ENCODE results near the gene NIN. TPM values are rescaled to one million over a fixed set of nuclear protein-coding genes. Genes with fewer than 3 reads are reported as not detected.

NIN gene
- total and polyA plus RNA-seq, 7 experiments from 2014 or later = 51.1 to 149 (median 106) TPM

GRCh38 chr14:50823762-50824636, 7.0 kb downstream of the NIN start:
- CTCF ChIA-PET = interaction anchor here (1.0 to 3.3 kb wide), 5 partner anchors 30 to 50 kb away, joined by 3 to 15 read pairs (median 6); no protein-coding TSS in a partner anchor
- Mint-ChIP-seq H3K9me3 (no peaks in the 10 kb centered on the region), H3K36me3 (peaks cover 6 to 48% (median 19%) of the 10 kb centered on the region in 5 donors), H3K4me3 (peak overlapping the region; percentile 51 to 85 (median 80)), H3K27ac (peak overlapping the region; percentile 89 to 97 (median 92)), H3K4me1 (peaks cover 78 to 98% (median 94%) of the 10 kb centered on the region in 7 donors), H3K27me3 (no peaks in the 10 kb centered on the region)
- peaks cover 0 to 4% (median 0%) of the 10 kb centered on the region in 3 experiments for H3K36me3 ChIP-seq (ENCODE audit: control insufficient read depth in 2 of 3, insufficient read depth in 3 of 3, low read length in 3 of 3)
- H3K27me3 ChIP-seq (ENCODE audit: control insufficient read depth in 2 of 2, insufficient read depth in 2 of 2, low read length in 2 of 2) = no peaks in the 10 kb centered on the region
- ATAC-seq = peak; percentile 48
- peak in 5 of 9 donors; percentile 17 to 39 (median 28) for DNase-seq
- H3K4me1 ChIP-seq (ENCODE audit: control insufficient read depth in 2 of 2, insufficient read depth in 2 of 2, low read length in 2 of 2) = peaks cover 79 to 92% of the 10 kb centered on the region in 2 donors
- intact Hi-C loops (cut with micrococcal nuclease) = loop anchor here in 1 of 2 donors (5.0 kb wide), 1 partner anchor 37 kb away; no protein-coding TSS in a partner anchor
- POLR2A ChIA-PET = interaction anchor here (0.7 to 8.3 kb wide), 14 partner anchors 6 to 707 kb away, joined by 3 to 91 read pairs (median 6); partner anchors contain the start of genes DMAC2L, L2HGDH, NIN and VCPKMT
- H3K27ac ChIP-seq (ENCODE audit: low read depth, low read length) = peak overlapping the region; percentile 69
- H3K9me3 ChIP-seq (ENCODE audit: control insufficient read depth in 2 of 3, low read length in 3 of 3) = no peaks in the 10 kb centered on the region
- peak overlapping the region; percentile 48 for H3K4me3 ChIP-seq (ENCODE audit: low read length)

- ChIA-PET CTCF (interaction anchor here (1.0 to 3.3 kb wide), 6 partner anchors 29 to 50 kb away, joined by 3 to 15 read pairs (median 6); no protein-coding TSS in a partner anchor), POLR2A (interaction anchor here (0.6 to 8.3 kb wide), 17 partner anchors 7 to 707 kb away, joined by 3 to 91 read pairs (median 5); partner anchors contain the start of genes DMAC2L, L2HGDH, NIN and VCPKMT)
- Histone ChIP-seq H3K27ac (ENCODE audit: low read depth, low read length) (peak overlapping the region; percentile 69), H3K4me1 (ENCODE audit: control insufficient read depth in 2 of 2, insufficient read depth in 2 of 2, low read length in 2 of 2) (peaks cover 85 to 87% of the 10 kb centered on the region in 2 donors), H3K4me3 (ENCODE audit: low read length) (peak overlapping the region; percentile 48), H3K36me3 (ENCODE audit: control insufficient read depth in 2 of 3, insufficient read depth in 3 of 3, low read length in 3 of 3) (peaks cover 0 to 4% (median 0%) of the 10 kb centered on the region in 3 experiments), H3K9me3 (ENCODE audit: control insufficient read depth in 2 of 3, low read length in 3 of 3) (no peaks in the 10 kb centered on the region), H3K27me3 (ENCODE audit: control insufficient read depth in 2 of 2, insufficient read depth in 2 of 2, low read length in 2 of 2) (no peaks in the 10 kb centered on the region)
- Mint-ChIP-seq H3K36me3 (peaks cover 6 to 47% (median 23%) of the 10 kb centered on the region in 5 donors), H3K27me3 (no peaks in the 10 kb centered on the region), H3K4me1 (peaks cover 74 to 97% (median 92%) of the 10 kb centered on the region in 7 donors), H3K4me3 (peak overlapping the region; percentile 51 to 85 (median 80)), H3K9me3 (no peaks in the 10 kb centered on the region), H3K27ac (peak overlapping the region; percentile 89 to 97 (median 92))
- intact Hi-C loops (cut with micrococcal nuclease) = loop anchor here in 1 of 2 donors (5.0 kb wide), 1 partner anchor 36 kb away; no protein-coding TSS in a partner anchor
- DNase-seq (peak in 4 of 9 donors; percentile 13 to 26 (median 20)), ATAC-seq (peak; percentile 14)
Observed at GRCh38 chr14:50823051-50823761, 7.8 kb downstream of the NIN start.

- DNase-seq (peak in 1 of 9 donors; percentile 37), ATAC-seq (peak; percentile 42)
- H3K4me3 Mint-ChIP-seq = peak overlapping the region; percentile 75 to 85 (median 80)
- peak overlapping the region; percentile 48 for H3K4me3 ChIP-seq (ENCODE audit: low read length)
- ChIA-PET POLR2A (interaction anchor here (0.6 to 8.3 kb wide), 15 partner anchors 8 to 706 kb away, joined by 3 to 91 read pairs (median 6); partner anchors contain the start of genes NIN and VCPKMT), CTCF (interaction anchor here (1.0 to 3.3 kb wide), 6 partner anchors 29 to 49 kb away, joined by 3 to 16 read pairs (median 6); no protein-coding TSS in a partner anchor)
- intact Hi-C loops (cut with micrococcal nuclease) = loop anchor here (1.0 to 5.0 kb wide), 2 partner anchors 8 to 35 kb away; no protein-coding TSS in a partner anchor
- peaks cover 72 to 94% (median 90%) of the 10 kb centered on the region in 7 donors for H3K4me1 Mint-ChIP-seq
- peak overlapping the region; percentile 69 for H3K27ac ChIP-seq (ENCODE audit: low read depth, low read length)
- H3K9me3 Mint-ChIP-seq = no peaks in the 10 kb centered on the region
- peak overlapping the region; percentile 89 to 97 (median 92) for H3K27ac Mint-ChIP-seq
- H3K36me3 ChIP-seq (ENCODE audit: control insufficient read depth in 2 of 3, insufficient read depth in 3 of 3, low read length in 3 of 3) = peaks cover 0 to 4% (median 0%) of the 10 kb centered on the region in 3 experiments
- no peaks in the 10 kb centered on the region for H3K9me3 ChIP-seq (ENCODE audit: control insufficient read depth in 2 of 3, low read length in 3 of 3)
- peaks cover 78 to 88% of the 10 kb centered on the region in 2 donors for H3K4me1 ChIP-seq (ENCODE audit: control insufficient read depth in 2 of 2, insufficient read depth in 2 of 2, low read length in 2 of 2)
- no peaks in the 10 kb centered on the region for H3K27me3 Mint-ChIP-seq
- no peaks in the 10 kb centered on the region for H3K27me3 ChIP-seq (ENCODE audit: control insufficient read depth in 2 of 2, insufficient read depth in 2 of 2, low read length in 2 of 2)
- H3K36me3 Mint-ChIP-seq = peaks cover 6 to 45% (median 24%) of the 10 kb centered on the region in 5 donors
Observed at GRCh38 chr14:50822501-50823042, 8.4 kb downstream of the NIN start.

- CTCF ChIA-PET = interaction anchor here (1.1 to 3.3 kb wide), 7 partner anchors 8 to 44 kb away, joined by 3 to 16 read pairs (median 6); no protein-coding TSS in a partner anchor
- H3K4me3 ChIP-seq (ENCODE audit: low read length) = peak overlapping the region; percentile 48
- H3K4me3 Mint-ChIP-seq = peak overlapping the region; percentile 75 to 85 (median 80)
Observed at GRCh38 chr14:50821510-50822464, 9.2 kb downstream of the NIN start.

More at GRCh38 chr14:50821510-50822464, 9.2 kb downstream of the NIN start:
- H3K4me1 ChIP-seq (ENCODE audit: control insufficient read depth in 2 of 2, insufficient read depth in 2 of 2, low read length in 2 of 2) = peaks cover 71 to 85% of the 10 kb centered on the region in 2 donors
- intact Hi-C loops (cut with micrococcal nuclease) = loop anchor here (1.0 to 5.0 kb wide), 4 partner anchors 8 to 39 kb away; no protein-coding TSS in a partner anchor
- POLR2A ChIA-PET = interaction anchor here (0.6 to 8.3 kb wide), 12 partner anchors 8 to 197 kb away, joined by 3 to 91 read pairs (median 6); partner anchors contain the start of gene NIN
- H3K27ac ChIP-seq (ENCODE audit: low read depth, low read length) = peak overlapping the region; percentile 69
- no peaks in the 10 kb centered on the region for H3K9me3 ChIP-seq (ENCODE audit: control insufficient read depth in 2 of 3, low read length in 3 of 3)
- no peaks in the 10 kb centered on the region for H3K27me3 Mint-ChIP-seq
- peak overlapping the region; percentile 89 to 97 (median 92) for H3K27ac Mint-ChIP-seq
- H3K36me3 Mint-ChIP-seq = peaks cover under 1 to 45% (median 22%) of the 10 kb centered on the region in 5 donors
- H3K27me3 ChIP-seq (ENCODE audit: control insufficient read depth in 2 of 2, insufficient read depth in 2 of 2, low read length in 2 of 2) = no peaks in the 10 kb centered on the region
- peaks cover 72 to 95% (median 88%) of the 10 kb centered on the region in 7 donors for H3K4me1 Mint-ChIP-seq
- H3K36me3 ChIP-seq (ENCODE audit: control insufficient read depth in 2 of 3, insufficient read depth in 3 of 3, low read length in 3 of 3) = peaks cover 0 to 2% (median 0%) of the 10 kb centered on the region in 3 experiments
- no peaks in the 10 kb centered on the region for H3K9me3 Mint-ChIP-seq
- DNase-seq (peak; percentile 19 to 73 (median 68)), ATAC-seq (peak; percentile 83)
